ENCODE results near the gene ERFL.

ERFL gene

DNA sequence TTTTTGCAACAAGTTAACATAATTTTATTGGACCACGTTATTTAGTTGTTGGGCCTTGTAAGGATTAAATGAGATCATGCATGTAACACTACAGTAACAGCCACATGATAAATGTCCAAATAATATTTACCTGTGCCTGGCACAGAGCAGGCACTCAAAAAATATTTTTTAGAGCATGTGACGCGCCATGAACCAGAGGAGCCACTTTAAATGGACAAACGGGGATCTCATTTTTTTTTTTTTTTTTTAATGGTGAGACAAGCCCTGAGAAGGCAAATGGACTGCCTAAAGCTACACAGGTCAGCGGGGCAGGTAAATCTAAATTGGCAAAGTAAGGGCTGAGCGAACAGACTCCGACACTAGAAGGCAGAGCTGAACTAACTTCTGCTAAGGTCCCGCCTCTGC lies 69.0 kb downstream of the ERFL start:
- DNase-seq (ENCODE audit: low spot score) = no peak
